ENCODE measurements around the gene TASOR. TPM values are rescaled to one million over a fixed set of nuclear protein-coding genes. Genes with fewer than 3 reads are reported as not detected.

The TASOR gene
- total and polyA plus RNA-seq, 9 of the 15 experiments (the other 6 are each of a cell fraction or from before 2014, with no cell fraction given) = 16.4 to 68.7 (median 33.7) TPM

GRCh38 chr3:56683122-56683817, at the start of gene TASOR (continued):
- TF ChIP-seq MGA (IDR thresholded peaks at IDR 0.05) (peak; percentile 100), MEF2D (tag; conservative IDR thresholded peaks at IDR 0.05; ENCODE audit: low read depth) (no peak), ZNF282 (CRISPR knock-in tag; IDR thresholded peaks at IDR 0.05) (0 out of 2 replicates have a peak, but pooled peaks have one; percentile 71), ATF7 (IDR thresholded peaks at IDR 0.05) (peak; percentile 40; the same call in 1 of the 2 replicates), DMBX1 (CRISPR knock-in tag; IDR thresholded peaks at IDR 0.05; ENCODE audit: borderline replicate concordance) (peak; percentile 59; the same call in 1 of the 2 replicates), ZNF395 (CRISPR knock-in tag; IDR thresholded peaks at IDR 0.05) (peak; percentile 23; the same call in 1 of the 2 replicates), ATF6 (CRISPR knock-in tag; IDR thresholded peaks at IDR 0.05) (peak; percentile 98), U2AF1 (optimal IDR thresholded peaks at IDR 0.05; ENCODE audit: low read depth, low read length) (peak; percentile 40), ZNF431 (CRISPR knock-in tag; IDR thresholded peaks at IDR 0.05) (peak; percentile 81; the same call in 1 of the 2 replicates), CBX3 (IDR thresholded peaks at IDR 0.05; ENCODE audit: borderline replicate concordance in 1 of 2, low read length in 2 of 2) (peak in 1 of 2 experiments; percentile 93; a peak in 2 of 3 replicates), TEAD1 (CRISPR knock-in tag; IDR thresholded peaks at IDR 0.05) (peak in 1 of 2 experiments; percentile 92; a peak in 2 of 4 replicates)
